GM12878 (cell line): ENCODE data around the gene DDO. TPM values are rescaled to one million over a fixed set of nuclear protein-coding genes. Genes with fewer than 3 reads are reported as not detected.

Source experiments
- ATAC-seq: fragments of 200-7000 bp; cut with Tn5 transposase; 3 replicates; pipeline ENCODE4 v1.9.1; 2020; ENCODE audit warnings: mild to moderate bottlenecking, moderate library complexity
- BruUV-seq: library from RNA; stranded (reverse); fragments of 400-500 nt; replicated peaks from 2 replicates; lab custom pipeline; 2021; lab: Mats Ljungman, UMichigan
- CTCF ChIA-PET: fragments of 300-600 bp; sonication (Branson Sonifier 250); formaldehyde crosslinking; extraction: SDS; loops from one replicate; lab custom pipeline; 2021; ENCODE audit warnings: inconsistent platforms; lab: Yijun Ruan, JAX
- POLR2A ChIA-PET: fragments of 350-600 bp; formaldehyde crosslinking; extraction: SDS; loops from one replicate; lab custom pipeline; 2021; ENCODE audit warnings: inconsistent platforms; lab: Charles Lee
- RAD21 ChIA-PET: fragments of 300-600 bp; sonication (Branson Sonifier 250); formaldehyde crosslinking; loops from one replicate; lab custom pipeline; 2023; ENCODE audit warnings: antibody characterized with exemption; ENCODE audit not compliant: unreplicated experiment; lab: Charles Lee
- SMC1A ChIA-PET: fragments of 300-600 bp; sonication (Branson Sonifier 250); formaldehyde crosslinking; loops from one replicate; lab custom pipeline; 2023; ENCODE audit not compliant: unreplicated experiment, uncharacterized antibody; lab: Charles Lee
- DNase-seq: peaks from one replicate; pipeline ENCODE4 v3.0.0-alpha.2; 2011; ENCODE audit warnings: low read depth, low spot score
- FAIRE-seq: peaks from 3 replicates; lab custom pipeline; 2011; peaks lifted over from hg19 to GRCh38; lab: Jason Lieb, UNC
- H2AFZ ChIP-seq: 2 replicates; pipeline ENCODE4 v1.6.0; 2011; ENCODE audit warnings: low read depth, low read length, control low read depth; ENCODE audit not compliant: control insufficient read depth
- H3K27ac ChIP-seq: 2 replicates; pipeline ENCODE4 v1.5.1; 2011; ENCODE audit warnings: control low read depth; ENCODE audit not compliant: control insufficient read depth, insufficient read depth
- H3K27me3 ChIP-seq, 2 experiments: replicated peaks in 1 of 2; 2 replicates each; pipeline versions ENCODE4 v1.6.0 to v1.6.1; 2011; ENCODE audit warnings: low read length in 1 of 2; ENCODE audit not compliant: control insufficient read depth in 2 of 2, insufficient read depth in 2 of 2
- H3K36me3 ChIP-seq, 2 experiments: 2 replicates each; pipeline ENCODE4 v1.5.1; 2011; ENCODE audit warnings: low read length in 1 of 2; ENCODE audit not compliant: control insufficient read depth in 2 of 2, insufficient read depth in 2 of 2
- H3K4me1 ChIP-seq: 2 replicates; pipeline ENCODE4 v1.6.1; 2011; ENCODE audit warnings: mild to moderate bottlenecking, low read length, moderate library complexity, mixed read lengths; ENCODE audit not compliant: control insufficient read depth, insufficient read depth
- H3K4me2 ChIP-seq: 2 replicates; pipeline ENCODE4 v1.6.0; 2011; ENCODE audit warnings: control low read depth; ENCODE audit not compliant: control insufficient read depth, insufficient read depth
- H3K4me3 ChIP-seq: fragments of 200-600 bp; sonication (generic); 2 replicates; pipeline ENCODE4 v1.5.1; 2016
- H3K79me2 ChIP-seq: 2 replicates; pipeline ENCODE4 v1.6.0; 2011; ENCODE audit warnings: low read length; ENCODE audit not compliant: control insufficient read depth, insufficient read depth
- H3K9ac ChIP-seq: 2 replicates; pipeline ENCODE4 v1.8.0; 2011; ENCODE audit warnings: low read length, control low read depth, mixed read lengths; ENCODE audit not compliant: control insufficient read depth, insufficient read depth
- H3K9me3 ChIP-seq: replicated peaks from 3 replicates; pipeline ENCODE4 v1.5.1; 2011; ENCODE audit warnings: mild to moderate bottlenecking, low read length; ENCODE audit not compliant: control insufficient read depth, insufficient read depth
- H4K20me1 ChIP-seq: 2 replicates; pipeline ENCODE4 v1.6.0; 2011; ENCODE audit not compliant: control insufficient read depth, insufficient read depth
- BMI1 ChIP-seq: fragments of 450-650 bp; IDR thresholded peaks from 2 replicates; pipeline ENCODE4 v1.6.1; 2016; ENCODE audit warnings: mild to moderate bottlenecking, moderate library complexity, borderline replicate concordance
- CHD2 ChIP-seq: IDR thresholded peaks from 2 replicates; pipeline ENCODE4 v1.6.1; 2011; ENCODE audit warnings: low read depth, low read length, improper control_type of control experiment, borderline replicate concordance
- CREB1 ChIP-seq: IDR thresholded peaks from 2 replicates; pipeline ENCODE4 v1.6.1; 2012; ENCODE audit warnings: low read depth, mild to moderate bottlenecking, inconsistent platforms
- EGR1 ChIP-seq, 2 experiments: IDR thresholded peaks; 1 replicate in 1 of 2; 2 replicates in 1 of 2; pipeline ENCODE4 v1.6.1; 2011 to 2012; ENCODE audit warnings: low read depth in 2 of 2, low read length in 2 of 2, borderline replicate concordance in 1 of 2, mild to moderate bottlenecking in 1 of 2, moderate library complexity in 1 of 2
- FOXM1 ChIP-seq: IDR thresholded peaks from 2 replicates; pipeline ENCODE4 v1.6.1; 2012; ENCODE audit warnings: low read depth, mild to moderate bottlenecking, inconsistent platforms, low read length, moderate library complexity
- MTA3 ChIP-seq: IDR thresholded peaks from 2 replicates; pipeline ENCODE4 v1.6.1; 2012; ENCODE audit warnings: low read length, inconsistent platforms, borderline replicate concordance
- NFIC ChIP-seq: IDR thresholded peaks from 2 replicates; pipeline ENCODE4 v1.6.1; 2012; ENCODE audit warnings: low read depth, mild to moderate bottlenecking, inconsistent platforms, low read length, moderate library complexity
- NRF1 ChIP-seq: conservative IDR thresholded peaks from 2 replicates; pipeline ENCODE4 v1.6.1; 2011; ENCODE audit warnings: mild to moderate bottlenecking, low read depth, low read length, improper control_type of control experiment
- POLR2AphosphoS2 ChIP-seq: IDR thresholded peaks from 2 replicates; pipeline ENCODE4 v1.6.1; 2011; ENCODE audit warnings: low read depth, mild to moderate bottlenecking, low read length, improper control_type of control experiment, moderate library complexity
- RB1 ChIP-seq: fragments of 450-650 bp; formaldehyde crosslinking; IDR thresholded peaks from 2 replicates; pipeline ENCODE4 v1.6.1; 2017; ENCODE audit warnings: mild to moderate bottlenecking, borderline replicate concordance
- SIN3A ChIP-seq: IDR thresholded peaks from 2 replicates; pipeline ENCODE4 v1.6.1; 2012; ENCODE audit warnings: low read depth, low read length, improper control_type of control experiment
- TBL1XR1 ChIP-seq: IDR thresholded peaks from 2 replicates; pipeline ENCODE4 v1.6.1; 2012; ENCODE audit warnings: low read depth, low read length, improper control_type of control experiment
- TCF7 ChIP-seq: IDR thresholded peaks from 2 replicates; pipeline ENCODE4 v1.6.1; 2014; ENCODE audit warnings: antibody characterized with exemption, borderline replicate concordance
- WRNIP1 ChIP-seq: IDR thresholded peaks from 2 replicates; pipeline ENCODE4 v1.6.1; 2011; ENCODE audit warnings: low read depth, low read length, improper control_type of control experiment, borderline replicate concordance
- YY1 ChIP-seq: IDR thresholded peaks from 2 replicates; pipeline ENCODE4 v1.6.1; 2011; ENCODE audit warnings: low read depth, mild to moderate bottlenecking, low read length
- ZNF217 ChIP-seq: fragments of 450-650 bp; IDR thresholded peaks from 2 replicates; pipeline ENCODE4 v1.6.1; 2017; ENCODE audit warnings: antibody characterized with exemption, mild to moderate bottlenecking
- ZNF274 ChIP-seq: IDR thresholded peaks from one replicate; pipeline ENCODE4 v1.8.0; 2011; ENCODE audit not compliant: insufficient read length, insufficient read depth
- WGBS: methylation state at CpG from one replicate; pipeline ENCODE4 v1.1.6; 2016; ENCODE audit warnings: low lambda C conversion rate; ENCODE audit not compliant: insufficient replicate concordance, insufficient coverage; ENCODE audit errors: missing lambda C conversion rate; 5-methylcytosine and 5-hydroxymethylcytosine counted together
- in situ Hi-C: fragments of 300-500 bp; cut with MboI; formaldehyde crosslinking; loops from 9 replicates; pipeline ENCODE4 v1.14.3; 2018; ENCODE audit warnings: mixed read lengths
- intact Hi-C: fragments of 100-400 bp; cut with micrococcal nuclease; formaldehyde crosslinking; loops from one replicate; pipeline ENCODE4 v1.14.2; 2022; ENCODE audit not compliant: unreplicated experiment
- polyA plus RNA-seq, 11 experiments: library from polyadenylated mRNA; depleted of rRNA in 4 of 11; unstranded in 6 of 11; stranded (reverse) in 5 of 11; fragments of >200 nt; fragmentation: Nextera tagmentation in 4 of 11; fragmentation: Illumina TruSeq in 1 of 11; extraction: Ambion mirVana in 4 of 11; extraction: Trizol in 1 of 11; gene quantifications; 1 replicate in 1 of 11; 2 replicates in 10 of 11; pipeline versions ENCODE4 v1.2.1 to v1.2.3, GENCODE V29; 2011 to 2016; ENCODE audit warnings: inconsistent platforms in 2 of 11, missing spikeins in 2 of 11, low read depth in 1 of 11
- total RNA-seq, 4 experiments: library from RNA; depleted of rRNA in 3 of 4; stranded (reverse); fragments of >200 nt in 3 of 4; fragmentation: Illumina TruSeq in 1 of 4; extraction: Trizol in 1 of 4; gene quantifications; 2 replicates each; pipeline versions ENCODE4 v1.2.1 to v1.2.3, GENCODE V29; 2013 to 2021
- TF ChIP-seq, protein P1 (sequence below): fragments of 450-650 bp; IDR thresholded peaks from 2 replicates; pipeline ENCODE4 v1.6.1; 2017; ENCODE audit warnings: mild to moderate bottlenecking, moderate library complexity
- TF ChIP-seq, protein P2 (sequence below): IDR thresholded peaks from 2 replicates; pipeline ENCODE4 v1.6.1; 2011; ENCODE audit warnings: low read depth, low read length, improper control_type of control experiment, borderline replicate concordance

DDO gene
- total and polyA plus RNA-seq, 10 of the 15 experiments (the other 5 are each of a cell fraction or from before 2014, with no cell fraction given) = 0.04 to 0.14 (median 0.09) TPM; not detected in 6

DNA sequence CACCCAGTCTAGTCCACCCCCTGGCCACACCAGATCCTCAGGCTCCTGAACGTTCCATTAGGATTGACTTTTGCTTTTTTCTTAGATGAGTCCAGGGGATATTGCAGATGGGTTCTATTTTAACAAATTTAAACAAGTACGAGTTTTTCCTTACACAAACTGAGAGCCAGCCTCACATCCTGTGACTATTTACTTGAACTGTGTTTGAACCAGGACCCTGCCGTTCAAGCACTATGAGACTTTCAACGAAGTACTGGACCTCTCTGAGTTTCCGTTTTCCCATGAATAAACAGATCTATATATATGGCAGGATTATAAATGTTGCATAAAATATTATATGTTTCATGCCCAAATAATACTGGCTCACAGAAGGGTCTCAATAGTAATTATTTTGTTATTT, 55.8 kb downstream of the DDO start (continued):
- TF ChIP-seq, protein P1, sequence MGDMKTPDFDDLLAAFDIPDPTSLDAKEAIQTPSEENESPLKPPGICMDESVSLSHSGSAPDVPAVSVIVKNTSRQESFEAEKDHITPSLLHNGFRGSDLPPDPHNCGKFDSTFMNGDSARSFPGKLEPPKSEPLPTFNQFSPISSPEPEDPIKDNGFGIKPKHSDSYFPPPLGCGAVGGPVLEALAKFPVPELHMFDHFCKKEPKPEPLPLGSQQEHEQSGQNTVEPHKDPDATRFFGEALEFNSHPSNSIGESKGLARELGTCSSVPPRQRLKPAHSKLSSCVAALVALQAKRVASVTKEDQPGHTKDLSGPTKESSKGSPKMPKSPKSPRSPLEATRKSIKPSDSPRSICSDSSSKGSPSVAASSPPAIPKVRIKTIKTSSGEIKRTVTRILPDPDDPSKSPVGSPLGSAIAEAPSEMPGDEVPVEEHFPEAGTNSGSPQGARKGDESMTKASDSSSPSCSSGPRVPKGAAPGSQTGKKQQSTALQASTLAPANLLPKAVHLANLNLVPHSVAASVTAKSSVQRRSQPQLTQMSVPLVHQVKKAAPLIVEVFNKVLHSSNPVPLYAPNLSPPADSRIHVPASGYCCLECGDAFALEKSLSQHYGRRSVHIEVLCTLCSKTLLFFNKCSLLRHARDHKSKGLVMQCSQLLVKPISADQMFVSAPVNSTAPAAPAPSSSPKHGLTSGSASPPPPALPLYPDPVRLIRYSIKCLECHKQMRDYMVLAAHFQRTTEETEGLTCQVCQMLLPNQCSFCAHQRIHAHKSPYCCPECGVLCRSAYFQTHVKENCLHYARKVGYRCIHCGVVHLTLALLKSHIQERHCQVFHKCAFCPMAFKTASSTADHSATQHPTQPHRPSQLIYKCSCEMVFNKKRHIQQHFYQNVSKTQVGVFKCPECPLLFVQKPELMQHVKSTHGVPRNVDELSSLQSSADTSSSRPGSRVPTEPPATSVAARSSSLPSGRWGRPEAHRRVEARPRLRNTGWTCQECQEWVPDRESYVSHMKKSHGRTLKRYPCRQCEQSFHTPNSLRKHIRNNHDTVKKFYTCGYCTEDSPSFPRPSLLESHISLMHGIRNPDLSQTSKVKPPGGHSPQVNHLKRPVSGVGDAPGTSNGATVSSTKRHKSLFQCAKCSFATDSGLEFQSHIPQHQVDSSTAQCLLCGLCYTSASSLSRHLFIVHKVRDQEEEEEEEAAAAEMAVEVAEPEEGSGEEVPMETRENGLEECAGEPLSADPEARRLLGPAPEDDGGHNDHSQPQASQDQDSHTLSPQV = no peak
- TF ChIP-seq NFIC = no peak
- TF ChIP-seq NRF1 = no peak

- Histone ChIP-seq H3K4me1 (no peaks in the 10 kb centered on the region), H3K4me3 (no peak overlapping the region)
- SMC1A ChIA-PET = interaction anchor here (0.5 to 0.8 kb wide), 2 partner anchors 10 to 23 kb away, joined by 3 read pairs; no protein-coding TSS in a partner anchor
Observed at GRCh38 chr6:110358553-110359160, 56.7 kb downstream of the DDO start.

More at GRCh38 chr6:110358553-110359160, 56.7 kb downstream of the DDO start:
- Histone ChIP-seq H3K4me2 (0 out of 2 replicates have a peak overlapping the region, but pooled peaks have one; percentile 3), H3K27me3 (peaks cover 7 to 20% of the 10 kb centered on the region in 2 experiments; a peak in 3 of 4 replicates), H3K27ac (no peak overlapping the region), H3K79me2 (no peaks in the 10 kb centered on the region), H3K9ac (no peak overlapping the region), H2AFZ (no peak overlapping the region), H4K20me1 (no peaks in the 10 kb centered on the region), H3K36me3 (no peaks in the 10 kb centered on the region), H3K9me3 (no peaks in the 10 kb centered on the region)
- no TSS peak for BruUV-seq
- ATAC-seq (no peak), DNase-seq (no peak), FAIRE-seq (no peak)
- POLR2A ChIA-PET = no interaction called here
- CTCF ChIA-PET = no interaction called here
- RAD21 ChIA-PET = no interaction called here
- intact Hi-C loops (no loop called here), in situ Hi-C loops (no loop called here)
- 31% methylated on average over 13 of the region's 13 CpGs for WGBS
- TF ChIP-seq TBL1XR1 (no peak), BMI1 (no peak), EGR1 (IDR thresholded peaks at IDR 0.05; ENCODE audit: borderline replicate concordance in 1 of 2, low read depth in 2 of 2, low read length in 2 of 2) (no peak), CREB1 (no peak), CHD2 (no peak), SIN3A (no peak), FOXM1 (no peak), ZNF217 (no peak), MTA3 (no peak), WRNIP1 (no peak), YY1 (no peak), POLR2AphosphoS2 (no peak), ZNF274 (no peak), TCF7 (no peak), RB1 (no peak)
- TF ChIP-seq, protein P2, sequence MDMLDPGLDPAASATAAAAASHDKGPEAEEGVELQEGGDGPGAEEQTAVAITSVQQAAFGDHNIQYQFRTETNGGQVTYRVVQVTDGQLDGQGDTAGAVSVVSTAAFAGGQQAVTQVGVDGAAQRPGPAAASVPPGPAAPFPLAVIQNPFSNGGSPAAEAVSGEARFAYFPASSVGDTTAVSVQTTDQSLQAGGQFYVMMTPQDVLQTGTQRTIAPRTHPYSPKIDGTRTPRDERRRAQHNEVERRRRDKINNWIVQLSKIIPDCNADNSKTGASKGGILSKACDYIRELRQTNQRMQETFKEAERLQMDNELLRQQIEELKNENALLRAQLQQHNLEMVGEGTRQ = no peak
- TF ChIP-seq, all 136 proteins: peak for 0
